SJSA1 (cell line): ENCODE data around the gene RPL18. TPM values are rescaled to one million over a fixed set of nuclear protein-coding genes. Genes with fewer than 3 reads are reported as not detected.
"Not testable (repeated sequence)": the region's sequence is repeated elsewhere in the genome, so short reads cannot be mapped to it uniquely, and the experiment has no call there.

ENCODE experiments used
- DNase-seq, 2 experiments: peaks; one replicate each; pipeline ENCODE4 v3.0.0-alpha.2; 2015 to 2020; ENCODE audit warnings: low spot score in 2 of 2, low read depth in 1 of 2
- H3K27ac ChIP-seq: fragments of 250-450 bp; sonication (Bioruptor Pico); 2 replicates; pipeline ENCODE4 v1.5.1; 2020; ENCODE audit warnings: mild to moderate bottlenecking, moderate library complexity
- H3K27me3 ChIP-seq: fragments of 250-450 bp; sonication (Bioruptor Pico); replicated peaks from 2 replicates; pipeline ENCODE4 v1.5.1; 2020; ENCODE audit warnings: mild to moderate bottlenecking, moderate library complexity
- H3K36me3 ChIP-seq: fragments of 250-450 bp; sonication (Bioruptor Pico); 2 replicates; pipeline ENCODE4 v1.5.1; 2020; ENCODE audit warnings: mild to moderate bottlenecking
- H3K4me1 ChIP-seq: fragments of 250-450 bp; sonication (Bioruptor Pico); replicated peaks from 2 replicates; pipeline ENCODE4 v1.6.1; 2021; ENCODE audit warnings: mild to moderate bottlenecking
- H3K4me3 ChIP-seq: fragments of 250-450 bp; sonication (Bioruptor Pico); 2 replicates; pipeline ENCODE4 v1.5.1; 2020; ENCODE audit warnings: mild to moderate bottlenecking
- H3K9me3 ChIP-seq: fragments of 250-450 bp; sonication (Bioruptor Pico); replicated peaks from 2 replicates; pipeline ENCODE4 v1.5.1; 2020; ENCODE audit warnings: mild to moderate bottlenecking
- total RNA-seq: library from RNA; depleted of rRNA; stranded (reverse); fragments of >200 nt; shearing (Covaris generic); gene quantifications from 2 replicates; pipeline ENCODE4 v1.2.3, GENCODE V29; 2014

Gene RPL18
- total RNA-seq, 1 experiment from 2014 or later = 1,668 TPM

DNA sequence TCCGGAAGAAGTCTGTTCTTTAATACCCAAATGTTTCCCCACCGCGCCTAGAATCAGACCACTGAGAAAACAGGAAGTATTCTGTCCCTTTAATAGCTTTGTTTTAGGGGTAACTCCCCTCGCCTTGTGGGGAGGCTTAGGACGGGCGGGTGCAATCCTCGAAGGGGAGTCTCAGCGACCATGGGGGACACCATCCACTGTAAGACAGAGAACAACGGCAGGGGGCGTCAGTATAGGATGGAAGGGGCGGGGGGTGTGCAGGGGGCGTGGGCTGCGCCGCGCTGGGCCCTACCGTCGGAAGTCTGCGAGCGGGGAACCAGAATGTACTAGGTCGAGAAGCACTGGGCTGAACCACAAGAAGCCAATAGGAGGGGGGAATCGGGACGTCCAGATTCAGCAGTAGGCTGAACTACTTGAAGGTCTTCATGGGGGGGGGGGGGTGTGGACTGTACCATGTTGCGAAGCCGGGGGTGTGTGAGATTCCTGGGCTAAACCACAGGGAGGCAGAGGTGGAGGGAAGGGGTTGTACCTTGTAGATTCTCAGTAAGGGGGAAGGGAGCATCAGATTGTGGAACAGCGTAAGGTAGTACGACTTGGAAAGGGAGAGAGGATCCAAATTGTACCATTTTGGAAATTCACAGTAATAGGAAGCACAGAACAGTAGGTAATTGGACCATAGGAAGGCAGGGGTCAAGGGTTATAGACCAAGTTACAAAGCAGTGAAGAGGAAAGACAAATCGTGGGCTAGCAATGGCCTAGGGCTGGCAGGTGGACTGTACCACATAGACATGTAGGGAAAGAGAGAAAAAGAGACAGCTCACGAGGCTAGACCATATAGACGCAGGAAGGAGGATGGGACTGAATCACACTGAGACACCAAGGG is 19.2 kb upstream of the RPL18 start:
- H3K27me3 ChIP-seq = peaks cover 5% of the 10 kb centered on the region
- H3K27ac ChIP-seq = peak overlapping the region; percentile 58
- no peaks in the 10 kb centered on the region for H3K9me3 ChIP-seq
- H3K36me3 ChIP-seq = no peaks in the 10 kb centered on the region
- peak overlapping the region; percentile 31 for H3K4me3 ChIP-seq
- peaks cover 37% of the 10 kb centered on the region for H3K4me1 ChIP-seq
- DNase-seq = peak; percentile 59 to 84

DNA sequence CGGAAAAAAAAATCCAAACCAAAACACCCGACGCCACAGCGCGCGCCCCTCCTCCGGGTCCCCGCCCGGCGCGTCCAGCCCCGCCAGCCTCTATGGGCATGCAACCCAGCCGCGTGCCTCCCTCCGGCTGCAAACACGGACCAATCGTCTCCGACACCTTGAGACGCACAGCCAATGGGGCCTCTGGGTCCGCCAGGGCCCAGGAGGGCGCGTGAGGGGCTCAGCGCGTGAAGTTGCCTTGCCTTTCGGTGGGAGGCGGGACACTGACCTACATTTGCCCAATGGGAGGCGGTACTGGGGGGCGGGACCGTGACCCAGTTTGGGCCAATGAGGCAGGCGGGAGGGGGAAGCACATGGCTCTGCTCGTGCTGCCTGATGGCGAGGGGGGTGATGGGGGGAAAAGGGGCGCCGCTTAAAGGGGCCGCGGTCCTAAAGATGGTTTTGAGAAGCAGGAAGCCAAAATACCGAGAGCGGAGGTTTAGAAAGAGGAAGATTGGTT is 18.5 kb upstream of the RPL18 start:
- Histone ChIP-seq H3K4me1 (peaks cover 37% of the 10 kb centered on the region), H3K27me3 (peaks cover 5% of the 10 kb centered on the region), H3K4me3 (peak overlapping the region; percentile 31), H3K9me3 (no peaks in the 10 kb centered on the region), H3K27ac (peak overlapping the region; percentile 58), H3K36me3 (no peaks in the 10 kb centered on the region)
- DNase-seq = peak; percentile 94 to 98

DNA sequence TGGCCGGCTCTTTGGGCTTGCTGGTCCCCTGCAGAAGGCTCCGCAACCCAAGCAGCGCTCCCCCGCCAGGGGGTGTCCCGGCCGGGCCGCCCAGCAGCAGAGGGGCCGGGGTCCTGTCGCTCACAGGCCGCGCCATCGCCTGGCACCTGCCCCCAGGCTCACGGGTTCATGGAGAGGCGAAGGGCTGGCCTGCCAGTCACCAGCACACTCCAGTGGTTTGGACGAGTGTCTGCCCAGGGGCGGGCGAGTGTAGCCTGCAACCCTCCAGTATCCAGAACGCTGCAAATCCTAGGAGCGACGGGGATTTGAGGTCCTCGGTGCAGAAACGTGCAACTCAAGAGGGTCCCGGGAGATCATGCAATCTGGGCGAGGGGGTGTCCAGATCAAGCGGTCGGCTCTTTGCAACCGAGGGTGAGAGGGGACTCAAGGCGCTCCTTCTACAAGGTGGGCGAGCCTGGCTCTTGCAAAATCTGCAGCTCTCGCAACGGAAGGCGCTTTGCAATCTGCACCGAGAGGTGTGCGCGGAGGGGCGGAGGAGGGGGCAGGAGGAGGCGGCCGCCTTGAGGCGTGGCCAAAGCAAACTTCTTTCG is 18.0 kb upstream of the RPL18 start, which contains the start of gene DBP:
Gene DBP (minus strand): TSS at position 521 of the 590 bp plus-strand sequence. CDS start 385 bp downstream, at position 136.
- Histone ChIP-seq H3K27me3 (peaks cover 5% of the 10 kb centered on the region), H3K36me3 (no peaks in the 10 kb centered on the region), H3K27ac (peak within 1 kb of the TSS; percentile 58), H3K9me3 (no peaks in the 10 kb centered on the region), H3K4me1 (peaks cover 37% of the 10 kb centered on the region), H3K4me3 (peak within 1 kb of the TSS; percentile 31)
- peak in 1 of 2 experiments; percentile 47 for DNase-seq

DNA sequence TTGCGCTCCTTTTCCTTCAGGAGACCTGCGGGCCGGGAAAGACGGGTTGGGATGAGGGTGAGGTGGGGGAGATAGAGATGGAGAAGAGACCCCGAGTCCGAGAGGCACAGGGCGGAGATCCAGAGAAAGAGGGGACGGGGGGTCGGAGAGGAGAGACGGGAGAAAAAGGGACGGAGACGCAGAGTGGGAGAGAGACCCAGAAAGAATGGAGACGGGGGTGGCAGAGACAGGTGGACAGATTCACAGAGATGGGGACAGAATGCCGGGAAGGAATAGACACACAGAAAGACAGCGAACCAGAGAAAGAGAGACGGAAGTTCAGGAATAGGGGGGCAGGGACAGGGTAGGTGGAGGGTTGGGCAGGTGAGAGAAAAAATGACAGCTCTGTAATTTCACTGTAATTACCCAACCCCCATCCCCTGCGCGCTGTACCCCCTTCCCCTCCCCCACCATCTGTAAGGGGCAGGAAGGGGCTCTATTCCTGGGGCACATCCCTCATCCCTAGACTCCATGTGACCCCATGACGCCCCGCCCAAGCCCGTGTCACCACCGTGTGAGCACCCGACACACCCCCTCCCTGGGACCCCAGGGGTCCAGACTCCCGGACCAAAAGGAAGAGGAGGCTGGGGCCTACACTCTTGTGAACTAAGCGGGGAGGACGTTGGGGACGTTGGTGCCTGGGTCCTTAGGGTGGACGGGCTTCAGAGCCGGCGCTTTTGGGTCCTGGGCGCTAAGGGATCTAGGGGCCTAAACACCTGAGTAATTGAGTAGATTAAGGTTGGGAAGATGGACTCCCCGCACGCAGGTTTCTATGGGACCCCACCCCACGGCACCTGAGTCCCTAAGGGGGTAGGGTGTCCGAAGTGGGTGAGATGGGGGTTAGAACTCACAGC is 17.2 kb upstream of the RPL18 start:
- Histone ChIP-seq H3K27ac (no peak overlapping the region), H3K9me3 (no peaks in the 10 kb centered on the region), H3K27me3 (peaks cover 5% of the 10 kb centered on the region), H3K4me3 (peak overlapping the region; percentile 31; the same call in 1 of the 2 replicates), H3K36me3 (no peaks in the 10 kb centered on the region), H3K4me1 (peaks cover 37% of the 10 kb centered on the region)
- DNase-seq = no peak

DNA sequence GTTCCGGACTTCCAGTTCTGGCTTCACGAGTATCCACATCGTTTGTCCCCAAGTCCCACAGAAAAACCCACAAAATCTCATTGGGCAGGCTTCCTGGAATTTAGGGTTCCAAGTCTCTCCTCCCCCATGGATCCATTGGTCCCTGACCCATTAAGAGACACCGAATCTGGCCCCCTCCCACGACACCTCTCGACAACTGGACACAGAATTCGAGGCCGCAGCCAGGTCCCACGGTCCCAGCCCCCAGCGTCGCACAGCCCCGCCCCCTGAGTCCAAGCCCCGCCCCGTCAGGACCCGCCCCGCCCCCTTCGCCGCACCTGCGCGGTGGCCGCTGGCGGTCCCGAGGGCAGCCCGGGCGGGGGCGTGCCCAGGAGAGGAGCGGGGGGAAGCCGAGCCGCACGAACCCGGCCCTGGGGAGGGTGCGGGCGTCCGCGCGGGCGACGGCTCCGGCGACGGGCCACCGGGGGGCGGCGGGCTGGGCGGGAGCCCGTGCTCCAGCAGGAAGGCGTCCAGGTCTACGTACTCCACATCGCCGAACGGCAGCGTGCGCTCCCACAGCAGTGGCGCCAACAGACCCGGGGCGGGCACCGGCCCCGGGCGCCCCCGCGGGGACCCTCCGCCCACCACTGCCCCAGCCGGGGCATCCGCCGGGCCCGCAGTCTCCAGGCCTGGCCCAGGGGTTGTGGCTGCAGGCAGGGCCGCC is 16.4 kb upstream of the RPL18 start:
- peaks cover 37% of the 10 kb centered on the region for H3K4me1 ChIP-seq
- no peak overlapping the region for H3K27ac ChIP-seq
- peak in 1 of 2 experiments; percentile 46 for DNase-seq

DNA sequence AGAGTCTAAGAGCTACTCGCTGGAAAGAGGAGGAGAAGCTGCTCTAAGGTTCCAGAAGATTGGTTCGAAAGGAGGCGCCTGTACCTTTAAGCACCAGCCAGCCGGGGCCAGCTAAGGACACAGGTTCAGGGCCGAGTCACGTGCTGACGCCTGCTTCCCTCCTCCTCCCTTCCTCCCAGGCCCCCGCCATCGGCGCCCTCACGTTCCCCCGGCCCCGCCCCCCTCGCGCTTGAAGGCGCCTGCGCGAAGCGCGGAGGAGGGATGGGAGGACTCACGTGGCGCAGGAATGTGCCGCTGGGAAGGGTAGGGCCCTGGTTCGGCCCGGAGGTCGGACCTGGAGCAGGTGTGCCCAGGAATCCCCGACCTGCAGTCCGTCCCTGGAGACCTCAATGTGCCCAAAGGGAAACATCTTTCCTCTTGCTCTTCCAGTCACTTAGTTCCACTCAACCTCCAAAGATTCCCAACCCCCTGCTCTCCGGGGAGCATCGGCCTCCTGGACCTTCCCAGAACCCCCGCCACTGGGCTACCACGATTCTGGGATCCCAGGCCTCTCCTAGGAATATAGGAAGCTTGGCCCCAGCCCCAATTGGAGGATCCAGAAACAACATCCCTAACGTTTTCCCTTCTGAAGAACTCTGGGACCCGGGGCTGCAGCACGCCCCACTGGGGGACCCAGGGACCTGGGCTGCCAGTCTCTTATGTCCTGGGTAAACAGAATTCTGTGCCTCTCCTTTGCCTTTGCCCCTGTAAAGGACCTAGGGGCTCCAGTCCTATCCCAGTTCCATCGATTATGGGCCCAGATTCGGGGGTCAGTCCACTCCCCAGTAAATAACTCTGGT is 15.7 kb upstream of the RPL18 start:
- peaks cover 1% of the 10 kb centered on the region; the same call in 1 of the 2 replicates for H3K36me3 ChIP-seq
- no peak overlapping the region for H3K27ac ChIP-seq
- DNase-seq = peak; percentile 74 to 92
- H3K9me3 ChIP-seq = no peaks in the 10 kb centered on the region
- H3K4me3 ChIP-seq = no peak overlapping the region
- H3K4me1 ChIP-seq = peaks cover 37% of the 10 kb centered on the region
- H3K27me3 ChIP-seq = peaks cover 5% of the 10 kb centered on the region; the same call in 1 of the 2 replicates

More for the DNA sequence above, 16.4 kb upstream of the RPL18 start:
- H3K27me3 ChIP-seq = peaks cover 5% of the 10 kb centered on the region; the same call in 1 of the 2 replicates
- no peaks in the 10 kb centered on the region for H3K9me3 ChIP-seq
- H3K36me3 ChIP-seq = no peaks in the 10 kb centered on the region
- H3K4me3 ChIP-seq = peak overlapping the region; percentile 31

DNA sequence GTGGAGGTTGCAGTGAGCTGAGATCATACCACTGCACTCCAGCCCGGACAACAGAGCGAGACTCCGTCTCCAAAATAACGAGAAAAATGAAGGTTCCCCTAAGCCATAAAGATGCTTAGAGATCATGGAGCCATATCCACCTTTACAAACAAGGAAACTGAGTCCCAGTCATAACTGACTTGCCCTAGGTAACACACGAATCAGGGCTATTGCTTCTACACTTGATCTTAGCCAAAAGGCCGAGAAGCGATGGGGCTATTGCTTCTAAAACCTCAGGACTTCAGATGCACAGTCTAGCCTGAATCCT is 15.0 kb upstream of the RPL18 start:
- peaks cover 37% of the 10 kb centered on the region for H3K4me1 ChIP-seq
- H3K4me3 ChIP-seq = no peak overlapping the region
- no peak for DNase-seq
- peaks cover 7% of the 10 kb centered on the region for H3K36me3 ChIP-seq
- H3K27me3 ChIP-seq = peaks cover 5% of the 10 kb centered on the region; the same call in 1 of the 2 replicates
- H3K9me3 ChIP-seq = no peaks in the 10 kb centered on the region
- no peak overlapping the region for H3K27ac ChIP-seq

DNA sequence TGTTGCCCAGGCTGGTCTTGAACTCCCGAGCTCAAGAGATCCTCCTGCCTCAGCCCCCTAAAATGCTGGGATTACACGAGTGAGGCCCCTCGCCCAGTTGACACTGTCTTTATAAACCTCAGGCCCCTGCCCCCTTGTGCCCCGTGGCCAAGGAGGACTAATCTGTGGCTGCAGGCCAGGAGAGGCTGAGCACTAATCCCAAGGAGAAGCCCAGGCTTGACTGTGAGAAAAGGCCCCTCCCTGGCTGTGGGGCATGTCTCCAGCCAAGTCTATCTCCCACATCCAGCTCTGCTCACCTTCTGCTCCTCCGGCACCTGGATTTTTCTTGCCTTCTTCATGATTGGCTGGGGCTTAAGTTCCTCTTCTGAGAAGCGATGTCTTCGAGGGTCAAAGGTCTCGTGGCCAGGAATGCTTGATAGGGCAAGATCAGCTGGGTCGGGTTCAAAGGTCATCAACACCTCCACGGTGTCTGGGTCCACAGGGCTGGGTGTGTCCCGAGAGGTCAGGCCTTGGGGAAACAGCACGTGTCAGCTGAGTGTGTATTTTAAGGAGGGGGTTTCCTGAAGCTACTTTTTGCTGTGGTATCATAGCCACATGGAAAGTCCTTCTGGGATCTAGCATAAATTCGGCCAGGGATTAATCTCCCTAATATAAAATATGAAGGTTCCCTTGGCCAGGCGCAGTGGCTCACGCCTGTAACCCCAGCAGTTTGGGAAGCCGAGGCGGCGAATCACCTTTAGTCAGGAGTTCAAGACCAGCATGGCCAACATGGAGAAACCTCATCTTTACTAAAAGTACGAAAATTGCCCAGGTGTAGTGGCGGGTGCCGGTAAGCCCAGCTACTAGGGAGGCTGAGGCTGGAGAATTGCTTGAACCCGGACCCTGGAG is 14.4 kb upstream of the RPL18 start:
- Histone ChIP-seq H3K4me3 (no peak overlapping the region), H3K27me3 (peaks cover 5% of the 10 kb centered on the region; the same call in 1 of the 2 replicates), H3K4me1 (peaks cover 37% of the 10 kb centered on the region), H3K36me3 (peaks cover 7% of the 10 kb centered on the region), H3K27ac (no peak overlapping the region), H3K9me3 (no peaks in the 10 kb centered on the region)
- DNase-seq = no peak

DNA sequence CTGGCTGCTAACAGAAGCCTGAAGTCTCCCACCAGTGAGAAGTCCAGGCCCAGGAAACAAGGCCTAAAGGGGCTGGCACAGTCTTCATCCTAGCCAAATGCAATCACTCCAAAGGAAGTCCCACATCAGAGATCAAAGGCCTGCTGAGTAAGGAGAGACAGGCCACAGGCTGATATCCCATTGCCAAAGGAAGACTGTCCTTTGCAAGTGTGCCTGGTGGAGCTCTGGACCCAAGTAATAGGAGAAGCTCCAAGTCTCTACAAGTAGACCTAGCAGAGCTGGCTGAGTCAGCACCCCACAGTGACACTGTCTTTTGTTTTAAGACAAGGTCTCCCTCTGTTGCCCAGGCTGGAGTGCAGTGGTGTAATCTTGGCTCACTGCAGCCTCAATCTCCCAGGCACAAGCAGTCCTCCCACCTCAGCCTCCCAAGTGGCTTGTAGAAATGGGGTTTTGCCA is 13.7 kb upstream of the RPL18 start:
- Histone ChIP-seq H3K27ac (no peak overlapping the region), H3K36me3 (peaks cover 7% of the 10 kb centered on the region), H3K9me3 (no peaks in the 10 kb centered on the region), H3K4me1 (peaks cover 33% of the 10 kb centered on the region), H3K4me3 (no peak overlapping the region), H3K27me3 (peaks cover 5% of the 10 kb centered on the region; the same call in 1 of the 2 replicates)
- no peak for DNase-seq

DNA sequence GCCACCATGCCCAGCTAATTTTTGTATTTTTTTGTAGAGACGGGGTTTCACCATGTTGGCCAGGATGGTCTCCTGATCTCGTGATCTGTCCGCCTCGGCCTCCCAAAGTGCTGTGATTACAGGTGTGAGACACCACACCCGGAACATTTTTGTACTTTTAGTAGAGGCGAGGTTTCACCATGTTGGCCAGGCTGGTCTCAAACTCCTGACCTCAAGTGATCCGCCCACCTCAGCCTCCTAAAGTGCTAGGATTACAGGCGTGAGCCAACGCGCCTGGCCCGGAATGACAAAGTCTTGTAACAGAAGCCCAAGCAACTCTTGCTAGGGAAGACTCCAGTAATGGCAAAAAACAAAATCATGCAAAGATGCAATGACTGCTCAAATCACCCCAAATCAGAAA is 13.3 kb upstream of the RPL18 start:
- H3K4me1 ChIP-seq = peaks cover 31% of the 10 kb centered on the region
- H3K27ac ChIP-seq = not testable (repeated sequence)

DNA sequence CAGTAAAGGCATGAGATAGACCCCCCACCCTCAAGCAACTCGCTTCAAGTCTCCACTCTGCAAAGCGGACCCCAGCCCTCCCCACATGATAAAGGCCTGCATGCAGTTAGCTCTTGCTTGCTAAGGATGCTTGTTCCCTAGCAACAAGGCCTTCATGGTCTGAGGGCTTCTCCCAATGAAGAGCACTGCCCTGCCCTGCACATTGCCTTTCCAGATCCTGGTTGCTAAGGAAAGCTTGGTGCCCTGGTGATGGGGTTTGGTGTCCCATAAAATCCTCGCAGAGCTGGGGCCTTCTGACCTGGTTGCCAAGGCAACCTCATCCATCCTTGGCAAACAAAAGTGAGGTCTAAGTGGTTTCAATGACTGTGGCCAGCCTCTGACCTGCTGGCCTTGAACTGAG is 12.2 kb upstream of the RPL18 start:
- H3K27me3 ChIP-seq = peaks cover 5% of the 10 kb centered on the region; the same call in 1 of the 2 replicates
- peaks cover 22% of the 10 kb centered on the region for H3K4me1 ChIP-seq
- DNase-seq = no peak
- H3K9me3 ChIP-seq = no peaks in the 10 kb centered on the region
- no peak overlapping the region for H3K27ac ChIP-seq
- no peak overlapping the region for H3K4me3 ChIP-seq
- peaks cover 15% of the 10 kb centered on the region for H3K36me3 ChIP-seq

More for the DNA sequence above, 13.3 kb upstream of the RPL18 start:
- not testable (repeated sequence) for H3K4me3 ChIP-seq, H3K27me3 ChIP-seq, H3K36me3 ChIP-seq, DNase-seq, H3K9me3 ChIP-seq
